ENCODE results near the gene APBB3.

GRCh38 chr5:140553657-140554056 lies 10.7 kb downstream of the APBB3 start:
- TF ChIP-seq CTCF (IDR thresholded peaks at IDR 0.05) = no peak
- TF ChIP-seq POLR2AphosphoS5 (IDR thresholded peaks at IDR 0.05) = no peak
- no peak for TF ChIP-seq POLR2A (IDR thresholded peaks at IDR 0.05; ENCODE audit: low read depth)
- TF ChIP-seq EP300 (IDR thresholded peaks at IDR 0.05) = no peak
